Astrocyte of the spinal cord (primary cell): ENCODE results near the gene ARHGEF10L.

ENCODE experiments used
- DNase-seq: peaks from one replicate; pipeline ENCODE4 v3.0.0; 2011; ENCODE audit warnings: low read depth, low spot score
- H3K4me3 ChIP-seq: 2 replicates; pipeline ENCODE4 v1.5.1; 2011; ENCODE audit warnings: low read depth, mild to moderate bottlenecking, low read length, moderate library complexity
- in situ Hi-C: cut with HindIII; loops from 2 replicates; pipeline ENCODE4 v1.10.0; 2017; ENCODE audit warnings: low sequenced_read_pairs
- TF ChIP-seq, protein P1 (sequence below): IDR thresholded peaks from 2 replicates; pipeline ENCODE4 v1.5.1; 2012; ENCODE audit warnings: low read depth, mild to moderate bottlenecking, low read length, inconsistent platforms

Gene ARHGEF10L

DNA sequence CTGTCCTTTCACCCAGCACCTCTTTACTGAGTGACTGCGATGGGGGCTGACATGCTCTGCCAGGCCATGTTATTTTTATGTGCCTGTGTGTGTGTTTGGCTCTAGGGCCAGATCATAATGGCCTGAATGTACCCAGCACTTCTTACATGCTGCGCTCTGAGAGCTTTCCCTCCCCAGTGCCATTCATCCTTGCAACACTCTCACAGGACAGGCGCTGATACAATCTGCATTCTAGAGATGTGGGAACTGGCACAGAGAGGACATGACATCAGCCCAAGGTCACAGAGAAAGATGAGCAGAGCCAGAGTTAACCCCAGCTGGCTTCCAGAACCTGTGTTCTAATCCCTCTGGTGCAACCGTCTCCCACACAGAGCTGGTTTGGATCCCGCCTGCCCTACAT, 54.5 kb downstream of the ARHGEF10L start:
- TF ChIP-seq, protein P1, sequence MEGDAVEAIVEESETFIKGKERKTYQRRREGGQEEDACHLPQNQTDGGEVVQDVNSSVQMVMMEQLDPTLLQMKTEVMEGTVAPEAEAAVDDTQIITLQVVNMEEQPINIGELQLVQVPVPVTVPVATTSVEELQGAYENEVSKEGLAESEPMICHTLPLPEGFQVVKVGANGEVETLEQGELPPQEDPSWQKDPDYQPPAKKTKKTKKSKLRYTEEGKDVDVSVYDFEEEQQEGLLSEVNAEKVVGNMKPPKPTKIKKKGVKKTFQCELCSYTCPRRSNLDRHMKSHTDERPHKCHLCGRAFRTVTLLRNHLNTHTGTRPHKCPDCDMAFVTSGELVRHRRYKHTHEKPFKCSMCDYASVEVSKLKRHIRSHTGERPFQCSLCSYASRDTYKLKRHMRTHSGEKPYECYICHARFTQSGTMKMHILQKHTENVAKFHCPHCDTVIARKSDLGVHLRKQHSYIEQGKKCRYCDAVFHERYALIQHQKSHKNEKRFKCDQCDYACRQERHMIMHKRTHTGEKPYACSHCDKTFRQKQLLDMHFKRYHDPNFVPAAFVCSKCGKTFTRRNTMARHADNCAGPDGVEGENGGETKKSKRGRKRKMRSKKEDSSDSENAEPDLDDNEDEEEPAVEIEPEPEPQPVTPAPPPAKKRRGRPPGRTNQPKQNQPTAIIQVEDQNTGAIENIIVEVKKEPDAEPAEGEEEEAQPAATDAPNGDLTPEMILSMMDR: no peak
- no peak overlapping the region for H3K4me3 ChIP-seq
- in situ Hi-C loops: no loop called here
- DNase-seq: no peak

DNA sequence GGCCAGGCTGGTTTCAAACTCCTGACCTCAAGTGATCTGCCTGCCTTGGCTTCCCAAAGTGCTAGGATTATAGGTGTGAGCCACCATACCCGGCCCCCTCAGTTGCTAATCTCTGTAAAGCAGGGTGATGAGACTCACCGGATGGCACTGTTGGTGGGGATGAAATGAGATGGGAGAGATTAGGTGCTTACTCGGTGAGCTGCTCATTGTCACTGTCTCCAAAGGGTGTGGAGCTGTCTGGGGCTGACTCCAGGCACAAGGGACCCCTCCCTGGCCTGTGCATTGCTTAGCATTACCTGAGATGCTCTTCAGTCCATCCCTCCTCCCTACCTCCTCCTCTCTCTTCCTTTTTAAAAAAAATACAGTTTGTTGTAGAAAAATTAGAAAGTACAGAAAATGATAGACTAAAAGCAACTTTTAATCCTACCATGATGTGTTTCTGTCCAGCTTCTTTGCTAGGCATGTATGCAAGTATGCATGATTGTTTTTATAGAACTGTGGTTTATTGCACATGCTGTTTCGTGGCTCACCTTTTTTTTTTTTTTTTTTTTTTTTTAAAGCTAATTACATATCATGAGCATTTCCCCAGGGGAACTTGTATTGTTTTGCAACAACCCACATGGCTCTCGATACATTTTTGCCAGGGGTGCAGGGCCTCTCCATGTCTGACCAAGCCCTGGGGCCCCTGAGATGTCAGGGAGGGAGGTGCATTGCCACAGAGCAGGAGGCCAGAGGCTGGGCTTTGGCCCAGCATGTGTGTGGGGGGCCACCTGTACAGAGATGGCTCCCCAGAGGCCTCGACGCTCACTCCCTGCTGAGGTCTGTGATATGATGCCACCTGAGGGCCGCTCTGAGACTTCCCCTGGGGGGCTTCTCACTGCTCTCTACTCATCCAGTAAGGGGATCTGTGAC, 55.4 kb downstream of the ARHGEF10L start:
- TF ChIP-seq, protein P1: no peak
- in situ Hi-C loops: no loop called here
- no peak overlapping the region for H3K4me3 ChIP-seq
- DNase-seq: no peak

- in situ Hi-C loops: no loop called here
- TF ChIP-seq, protein P1: no peak
- DNase-seq: no peak
- no peak overlapping the region for H3K4me3 ChIP-seq
Observed at GRCh38 chr1:17595602-17595925, 56.1 kb downstream of the ARHGEF10L start.

- DNase-seq: no peak
- H3K4me3 ChIP-seq: no peak overlapping the region
- TF ChIP-seq, protein P1: no peak
- in situ Hi-C loops: no loop called here
Observed at GRCh38 chr1:17596186-17596585, 56.7 kb downstream of the ARHGEF10L start.

DNA sequence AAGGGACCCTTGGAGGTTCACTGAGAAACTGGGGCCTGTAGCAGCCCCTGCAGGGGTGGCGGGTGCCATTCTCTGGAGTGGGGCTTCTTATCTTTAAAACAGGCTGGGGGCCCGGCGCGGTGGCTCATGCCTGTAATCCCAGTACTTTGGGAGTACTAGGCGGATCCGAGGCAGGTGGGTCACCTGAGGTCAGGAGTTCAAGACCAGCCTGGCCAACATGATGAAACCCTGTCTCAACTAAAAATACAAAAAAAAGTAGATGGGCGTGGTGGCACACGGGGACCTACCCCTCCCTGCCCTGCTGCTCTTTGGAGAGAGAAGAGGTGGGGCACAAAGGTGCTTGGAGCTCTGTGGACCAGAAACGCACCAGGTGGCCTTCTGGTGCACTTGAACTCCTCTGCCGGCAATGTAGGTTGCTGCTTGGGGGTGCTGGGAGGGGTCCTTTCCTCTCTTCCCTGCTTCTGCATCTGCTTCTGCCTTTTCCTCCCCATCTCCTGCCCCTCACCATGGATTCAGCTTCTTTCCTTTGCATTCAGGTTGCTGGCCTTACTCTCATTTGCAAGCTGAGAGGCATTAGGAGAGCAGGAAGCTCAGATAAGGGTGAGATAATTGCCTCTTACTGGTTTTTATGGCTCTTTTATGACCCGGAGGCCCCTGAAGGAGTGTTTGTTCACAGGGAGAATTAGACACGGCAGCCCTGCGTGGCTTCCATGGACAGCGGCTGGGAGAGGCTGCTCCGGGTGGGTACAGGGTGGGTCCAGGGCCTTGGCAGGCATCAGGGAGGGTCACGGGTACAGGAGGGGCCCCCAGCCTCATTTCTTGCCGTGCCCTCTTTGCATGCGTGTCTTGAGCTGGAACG, 57.4 kb downstream of the ARHGEF10L start:
- DNase-seq: no peak
- in situ Hi-C loops: no loop called here
- no peak overlapping the region for H3K4me3 ChIP-seq
- TF ChIP-seq, protein P1: no peak

GRCh38 chr1:17597651-17598050, 58.2 kb downstream of the ARHGEF10L start:
- H3K4me3 ChIP-seq: no peak overlapping the region
- TF ChIP-seq, protein P1: no peak
- in situ Hi-C loops: no loop called here
- no peak for DNase-seq
